ENCODE measurements around the gene CPSF2.
"Not testable (repeated sequence)": the region's sequence is repeated elsewhere in the genome, so short reads cannot be mapped to it uniquely, and the experiment has no call there.

Gene CPSF2

DNA sequence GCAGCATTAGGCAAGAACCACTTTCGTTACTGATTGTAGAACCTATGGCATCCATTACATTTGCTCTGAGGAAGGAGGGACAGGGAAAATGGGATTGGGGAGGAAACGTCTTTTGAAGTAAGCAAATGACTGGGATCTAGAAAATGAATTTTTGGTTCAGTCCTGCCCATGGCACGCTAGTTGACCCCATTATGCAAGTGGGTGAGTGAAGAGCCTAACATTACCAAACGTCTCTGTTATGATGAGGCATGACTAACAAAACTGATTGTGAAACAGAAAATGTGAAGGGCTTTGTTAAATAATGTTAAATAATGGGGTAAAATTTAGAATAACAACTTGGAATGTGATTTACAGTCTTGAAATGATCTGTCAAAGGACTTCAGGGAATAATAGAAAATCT lies 38.9 kb downstream of the CPSF2 start:
- DNase-seq: no peak

DNA sequence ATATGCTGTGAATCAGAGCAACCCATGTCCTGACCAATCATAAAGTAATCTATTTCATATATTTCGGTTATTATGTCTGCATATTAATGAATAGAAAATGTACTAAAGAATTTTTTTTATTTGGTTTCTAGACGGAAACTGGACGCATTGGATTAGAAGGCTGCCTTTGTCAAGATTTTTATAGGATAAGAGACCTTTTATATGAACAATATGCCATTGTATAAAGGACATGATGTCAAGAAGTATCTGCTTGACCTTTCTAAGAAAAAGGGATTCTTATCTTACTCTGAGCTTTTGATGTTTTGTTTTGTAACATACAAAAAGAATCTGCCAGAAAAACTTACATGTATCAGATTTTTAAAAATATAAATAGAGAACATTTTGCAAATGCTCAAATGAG lies 39.8 kb downstream of the CPSF2 start:
- no peak for DNase-seq

DNA sequence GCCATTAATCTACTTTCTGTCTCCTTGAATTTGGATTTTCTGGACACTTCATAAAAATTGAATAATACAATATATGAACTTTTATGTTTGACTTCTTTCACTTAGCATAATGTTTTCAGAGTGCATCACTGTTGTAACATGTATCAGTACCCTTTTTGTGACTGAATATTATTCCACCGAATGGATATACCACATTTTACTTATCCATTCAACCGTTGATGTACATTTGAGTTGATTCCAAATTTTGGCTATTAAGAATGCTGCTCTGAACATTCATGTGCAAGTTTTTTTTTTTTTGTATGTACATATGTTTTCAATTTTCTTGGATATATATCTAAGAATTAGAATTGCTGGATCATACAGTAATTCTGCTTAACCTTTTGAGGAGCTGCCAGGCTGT lies 43.2 kb downstream of the CPSF2 start:
- no peak for DNase-seq

- DNase-seq: no peak
Measured at GRCh38 chr14:92173668-92174067, 51.9 kb downstream of the CPSF2 start.

DNA sequence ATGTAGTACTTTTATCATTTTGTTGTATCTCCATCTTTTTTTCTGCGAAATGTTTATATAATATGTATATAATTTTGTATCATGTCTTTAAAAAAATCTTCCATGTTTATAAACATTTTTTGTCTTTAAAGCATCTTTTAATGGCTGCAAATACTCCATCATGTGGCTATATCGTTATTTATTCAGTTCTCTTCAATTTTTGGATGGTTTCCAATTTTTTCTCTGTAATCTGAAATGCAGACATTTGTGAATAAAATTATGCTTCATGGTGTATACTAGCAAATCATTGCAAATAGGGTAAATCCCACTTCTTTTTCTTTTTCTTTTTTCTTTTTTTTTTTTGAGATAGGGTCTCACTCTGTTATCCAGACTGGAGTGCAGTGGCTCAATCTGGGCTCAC lies 54.0 kb downstream of the CPSF2 start:
- no peak for DNase-seq

DNA sequence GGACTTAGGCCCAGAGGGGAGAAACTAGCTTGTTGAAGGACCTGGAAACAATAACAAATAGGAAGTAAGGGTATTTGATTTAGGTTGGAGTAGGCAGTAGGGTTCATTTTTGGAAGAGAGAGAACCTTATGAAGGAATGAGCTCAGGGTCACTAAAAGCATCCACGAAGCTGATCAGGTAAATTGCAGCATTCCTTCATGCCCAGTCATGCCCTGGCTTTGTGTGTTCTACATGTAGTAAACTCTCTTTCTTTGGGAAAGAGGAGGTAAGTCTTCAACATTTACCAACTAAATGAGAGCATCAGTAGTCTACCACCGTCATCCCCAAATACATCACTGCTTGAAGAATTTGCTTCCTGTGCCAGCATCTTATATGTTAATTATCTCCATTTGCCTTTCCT lies 54.7 kb downstream of the CPSF2 start:
- no peak for DNase-seq

DNA sequence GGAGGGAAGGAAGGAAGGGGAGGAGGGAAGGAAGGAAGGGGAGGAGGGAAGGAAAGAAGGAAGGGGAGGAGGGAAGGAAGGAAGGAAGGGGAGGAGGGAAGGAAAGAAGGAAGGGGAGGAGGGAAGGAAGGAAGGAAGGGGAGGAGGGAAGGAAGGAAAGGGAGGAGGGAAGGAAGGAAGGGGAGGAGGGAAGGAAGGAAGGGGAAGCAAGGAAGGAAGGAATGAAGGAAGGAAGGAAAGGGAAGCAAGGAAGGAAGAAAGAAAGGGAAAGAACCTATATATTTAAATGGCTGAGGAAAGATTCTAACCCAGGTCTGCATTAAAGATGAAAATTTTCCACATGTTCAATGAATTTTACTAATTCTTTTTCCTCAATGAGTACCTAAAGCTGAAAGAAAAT lies 57.4 kb downstream of the CPSF2 start:
- DNase-seq: not testable (repeated sequence)

DNA sequence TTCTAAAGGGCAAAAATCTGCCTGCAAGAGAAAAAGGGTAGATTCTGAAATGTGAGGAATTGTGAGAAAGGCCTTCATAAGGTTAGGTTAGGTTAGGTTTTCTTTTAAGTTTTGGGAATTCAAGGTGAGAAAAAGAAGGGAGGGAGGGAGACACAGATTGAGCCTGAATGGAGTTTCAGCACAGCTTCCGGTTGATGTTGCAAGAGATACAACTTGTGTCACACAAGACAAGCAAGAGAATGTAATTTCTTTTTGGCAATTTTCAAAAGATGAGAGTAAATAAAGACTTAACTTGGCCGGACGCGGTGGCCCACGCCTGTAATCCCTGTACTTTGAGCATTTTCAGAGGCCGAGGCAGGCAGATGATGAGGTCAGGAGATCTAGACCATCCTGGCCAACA lies 63.8 kb downstream of the CPSF2 start:
- no peak for DNase-seq

DNA sequence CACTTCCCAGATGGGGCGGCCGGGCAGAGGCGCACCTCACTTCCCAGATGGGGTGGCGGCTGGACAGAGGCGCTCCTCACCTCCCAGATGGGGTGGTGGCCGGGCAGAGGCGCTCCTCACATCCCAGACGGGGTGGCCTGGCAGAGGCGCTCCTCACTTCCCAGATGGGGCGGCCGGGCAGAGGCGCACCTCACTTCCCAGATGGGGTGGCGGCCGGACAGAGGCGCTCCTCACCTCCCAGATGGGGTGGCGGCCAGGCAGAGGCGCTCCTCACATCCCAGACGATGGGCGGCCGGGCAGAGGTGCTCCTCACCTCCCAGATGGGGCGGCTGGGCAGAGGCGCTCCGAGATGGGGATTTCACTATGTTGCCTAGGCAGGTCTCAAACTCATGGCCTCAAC lies 65.8 kb downstream of the CPSF2 start:
- DNase-seq: not testable (repeated sequence)

GRCh38 chr14:92190768-92191167 lies 69.0 kb downstream of the CPSF2 start:
- DNase-seq: no peak

GRCh38 chr14:92198804-92199203 lies 77.0 kb downstream of the CPSF2 start:
- no peak for DNase-seq

GRCh38 chr14:92199763-92200162 lies 78.0 kb downstream of the CPSF2 start:
- no peak for DNase-seq

GRCh38 chr14:92203116-92203515 lies 81.3 kb downstream of the CPSF2 start:
- no peak for DNase-seq

DNA sequence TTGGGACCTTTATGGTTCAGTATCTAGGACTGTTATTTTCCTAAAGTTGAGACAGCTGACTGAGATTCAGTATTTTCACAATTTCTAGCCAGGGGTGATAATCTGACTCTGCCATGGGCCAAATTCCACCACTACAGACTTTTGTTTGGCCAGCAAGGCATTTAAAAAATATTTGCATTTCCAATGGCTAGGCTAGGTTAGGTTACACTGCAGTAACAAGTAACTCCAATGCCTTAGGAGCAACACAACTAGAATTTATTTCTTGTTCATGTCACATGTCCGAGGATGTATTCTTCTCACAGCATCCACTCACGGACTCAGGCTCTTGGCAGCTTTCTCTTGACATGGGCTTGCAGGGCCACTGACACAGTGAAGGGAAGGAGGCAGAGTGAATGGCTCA lies 83.0 kb downstream of the CPSF2 start:
- no peak for DNase-seq

GRCh38 chr14:92207012-92207927 lies 85.5 kb downstream of the CPSF2 start:
- no peak for DNase-seq

DNA sequence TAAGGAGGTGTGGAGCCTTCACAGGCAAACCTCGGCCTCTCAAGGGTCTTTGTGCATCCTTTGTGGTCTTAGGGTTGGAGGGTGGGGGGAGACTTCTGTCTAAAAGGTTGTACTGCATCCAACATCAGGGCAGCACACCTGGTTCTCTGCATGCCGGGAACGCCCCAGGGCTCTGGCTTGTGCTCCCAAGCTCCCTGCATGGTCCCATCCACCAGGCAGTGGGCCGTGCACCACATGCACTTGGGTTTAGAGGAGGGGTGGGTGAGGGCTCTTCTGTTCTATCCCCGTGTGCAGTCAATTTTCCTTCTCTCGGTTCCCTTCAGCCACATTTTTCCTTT lies 86.1 kb downstream of the CPSF2 start:
- DNase-seq: no peak

DNA sequence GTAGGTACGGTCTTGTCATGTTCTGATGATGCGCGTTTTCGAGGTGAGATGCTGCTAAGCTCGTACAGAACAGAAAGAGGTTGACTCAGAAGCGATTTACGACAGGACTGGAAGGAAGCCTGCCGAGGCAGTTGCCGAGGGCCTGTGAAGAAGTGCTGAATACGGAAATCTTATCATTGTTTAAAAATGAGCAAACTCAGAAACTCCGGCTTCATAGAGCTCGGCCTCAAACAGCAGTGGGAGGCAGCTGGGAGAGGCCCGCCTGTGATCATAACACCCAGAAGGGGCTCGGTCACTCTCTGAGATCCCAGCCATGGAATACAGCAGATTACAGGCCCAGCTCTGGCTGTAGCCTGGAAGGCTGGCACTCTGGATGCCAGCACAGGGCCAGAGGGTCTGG lies 87.4 kb downstream of the CPSF2 start:
- no peak for DNase-seq

- DNase-seq: not testable (repeated sequence)
Measured at GRCh38 chr14:92213125-92213524, 91.4 kb downstream of the CPSF2 start.

DNA sequence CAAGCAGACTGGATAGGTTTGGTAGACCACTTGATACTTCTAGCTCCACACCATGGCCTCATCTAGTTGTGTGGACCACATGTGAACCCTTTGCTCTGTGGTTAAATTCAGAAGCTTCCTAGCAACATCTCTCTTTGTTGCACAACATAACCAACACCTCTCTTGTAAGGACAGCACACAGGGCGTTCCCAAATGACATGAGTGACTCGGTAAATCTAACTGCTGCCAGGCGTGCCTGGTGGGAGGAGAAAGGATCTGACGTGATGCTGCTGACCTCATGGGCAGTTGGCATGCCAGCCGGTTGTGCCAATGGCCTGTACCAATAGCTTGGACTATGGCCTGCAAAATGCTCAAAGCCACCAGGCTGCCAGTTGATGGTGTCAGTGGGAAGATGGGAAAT lies 93.8 kb downstream of the CPSF2 start:
- DNase-seq: no peak

GRCh38 chr14:92217936-92218335 lies 96.2 kb downstream of the CPSF2 start:
- DNase-seq: no peak
